ENCODE results near the gene DEPDC5. TPM values are rescaled to one million over a fixed set of nuclear protein-coding genes. Genes with fewer than 3 reads are reported as not detected.

Gene DEPDC5
- total and polyA plus RNA-seq, 2 of the 8 experiments (the other 6 are each of a cell fraction or from before 2014, with no cell fraction given), result 18.3 to 26.5 TPM

- Histone ChIP-seq H3K56ac (replicated peaks; ENCODE audit: insufficient read length, low read depth, low read length) (no peak overlapping the region), H3K27me3 (replicated peaks in 1 of 4; ENCODE audit: control insufficient read depth in 3 of 4, extremely low read depth in 1 of 4, insufficient read depth in 3 of 4, low read length in 3 of 4) (no peaks in the 10 kb centered on the region), H3K36me3 (ENCODE audit: control insufficient read depth in 2 of 4, insufficient read depth in 4 of 4, low read length in 3 of 4) (peaks cover 33 to 77% (median 58%) of the 10 kb centered on the region in 4 experiments), H2AK5ac (ENCODE audit: low read depth, low read length) (no peak overlapping the region), H4K20me1 (replicated peaks in 1 of 2; ENCODE audit: control insufficient read depth in 1 of 2, insufficient read depth in 2 of 2, low read length in 2 of 2) (peaks cover 0 to 2% of the 10 kb centered on the region in 2 experiments), H2BK120ac (replicated peaks; ENCODE audit: low read depth, low read length) (no peak overlapping the region), H2BK12ac (ENCODE audit: low read depth, low read length) (no peak overlapping the region), H4K8ac (ENCODE audit: extremely low read depth, insufficient read depth, low read length) (no peak overlapping the region), H3K18ac (ENCODE audit: extremely low read depth, low read length) (no peak overlapping the region), H3K4me1 (replicated peaks in 1 of 4; ENCODE audit: control insufficient read depth in 3 of 4, insufficient read depth in 4 of 4, low read length in 3 of 4) (no peaks in the 10 kb centered on the region), H4K91ac (replicated peaks; ENCODE audit: insufficient read length, low read length) (no peak overlapping the region), H3K4ac (replicated peaks; ENCODE audit: insufficient read length, low read depth, low read length) (no peak overlapping the region), H3K79me2 (ENCODE audit: control insufficient read depth in 1 of 2, insufficient read depth in 2 of 2, low read length in 2 of 2) (peaks cover 0 to 11% of the 10 kb centered on the region in 2 experiments; a peak in 1 of 4 replicates), H2AFZ (ENCODE audit: low read length) (no peak overlapping the region), H3K14ac (ENCODE audit: insufficient read length) (no peak overlapping the region), H2BK5ac (ENCODE audit: low read depth, low read length) (no peak overlapping the region), H3K23me2 (ENCODE audit: low read depth, low read length) (no peaks in the 10 kb centered on the region), H2BK15ac (ENCODE audit: low read length) (no peak overlapping the region), H3K4me2 (ENCODE audit: insufficient read depth in 1 of 2, low read depth in 2 of 2, low read length in 2 of 2) (no peak overlapping the region), H3K9me3 (ENCODE audit: insufficient read depth in 2 of 2, low read depth in 1 of 2, low read length in 1 of 2) (no peaks in the 10 kb centered on the region), H3K9ac (replicated peaks in 1 of 4; ENCODE audit: extremely low read depth in 1 of 4, low read depth in 3 of 4, low read length in 3 of 4) (no peak overlapping the region), H3K23ac (ENCODE audit: insufficient read length) (no peak overlapping the region), H3K27ac (ENCODE audit: low read depth, low read length) (no peak overlapping the region), H2BK20ac (ENCODE audit: low read length) (no peak overlapping the region), H3K79me1 (ENCODE audit: low read depth, low read length) (peaks cover 5% of the 10 kb centered on the region; the same call in 1 of the 2 replicates), H4K5ac (ENCODE audit: insufficient read length, low read depth, low read length) (no peak overlapping the region), H3K4me3 (ENCODE audit: extremely low read depth in 1 of 4, insufficient read depth in 2 of 4, low read depth in 3 of 4, low read length in 4 of 4) (no peak overlapping the region)
- CTCF ChIA-PET (ENCODE audit: partially characterized antibody), result interaction anchor here (0.6 to 1.5 kb wide), 4 partner anchors 10 to 485 kb away, joined by 3 to 4 read pairs (median 3); no protein-coding TSS in a partner anchor
- WGBS, 2 experiments (ENCODE audit: extremely low coverage in 1 of 2, insufficient coverage in 1 of 2, insufficient read length in 1 of 2, insufficient replicate concordance in 2 of 2, low coverage in 1 of 2, low lambda C conversion rate in 2 of 2, missing lambda C conversion rate in 1 of 2), result 93% methylated on average over 7 of the region's 7 CpGs; no CpG with 5 or more reads in 1 of the 2 experiments
- FAIRE-seq (no peak), DNase-seq (ENCODE audit: low read depth in 1 of 2, low spot score in 2 of 2) (no peak)
- POLR2A ChIA-PET (ENCODE audit: partially characterized antibody), result no interaction called here
- TF ChIP-seq ASH2L (IDR thresholded peaks at IDR 0.05; ENCODE audit: low read length), result no peak
- no peak for TF ChIP-seq USF2 (IDR thresholded peaks at IDR 0.05; ENCODE audit: low read length)
- TF ChIP-seq RNF2 (IDR thresholded peaks at IDR 0.05; ENCODE audit: borderline replicate concordance, low read depth, low read length, missing control alignments, poor library complexity, severe bottlenecking), result no peak
- TF ChIP-seq FOSL1 (IDR thresholded peaks at IDR 0.05; ENCODE audit: insufficient read depth, low read depth, low read length), result no peak
- no peak for TF ChIP-seq CTBP2 (IDR thresholded peaks at IDR 0.05; ENCODE audit: borderline replicate concordance, insufficient read depth, insufficient read length, low read length)
- no peak for TF ChIP-seq EZH2 (IDR thresholded peaks at IDR 0.05; ENCODE audit: low read depth, low read length, severe bottlenecking)
- no peak for TF ChIP-seq POLR2AphosphoS5 (IDR thresholded peaks at IDR 0.05; ENCODE audit: low read depth, low read length)
- no peak for TF ChIP-seq HDAC2 (IDR thresholded peaks at IDR 0.05; ENCODE audit: borderline replicate concordance in 1 of 2, low read depth in 2 of 2, low read length in 2 of 2)
- TF ChIP-seq BCL11A (IDR thresholded peaks at IDR 0.05; ENCODE audit: low read depth in 2 of 2, low read length in 2 of 2), result no peak
- no peak for TF ChIP-seq YY1 (IDR thresholded peaks at IDR 0.05; ENCODE audit: low read depth, low read length)
- TF ChIP-seq EP300 (IDR thresholded peaks at IDR 0.05; ENCODE audit: borderline replicate concordance in 1 of 2, low read depth in 2 of 2, low read length in 2 of 2), result no peak
Measured at GRCh38 chr22:31719850-31720471, 33.9 kb upstream of the DEPDC5 start.
